Measurements from ENCODE around the gene ATG16L1.

DNA sequence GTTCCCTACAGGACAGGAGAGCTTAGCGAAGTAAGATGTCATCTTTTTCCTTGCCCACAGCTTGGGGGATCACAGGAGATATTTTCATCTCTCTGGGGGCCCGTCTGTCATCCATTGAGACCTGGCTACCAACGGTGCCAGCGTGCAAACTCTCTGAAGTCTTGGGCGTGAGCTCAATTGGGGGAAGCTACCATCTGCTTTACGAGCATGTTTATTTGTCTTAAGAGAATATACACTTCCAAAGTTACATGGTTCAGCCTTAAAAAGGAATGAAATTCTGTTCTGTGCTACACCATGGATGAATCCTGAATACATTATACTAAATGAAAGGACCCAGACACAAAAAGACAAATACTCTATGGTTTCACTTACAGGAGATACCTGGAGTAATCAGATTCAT, 69.7 kb downstream of the ATG16L1 start:
- TF ChIP-seq, protein P1, sequence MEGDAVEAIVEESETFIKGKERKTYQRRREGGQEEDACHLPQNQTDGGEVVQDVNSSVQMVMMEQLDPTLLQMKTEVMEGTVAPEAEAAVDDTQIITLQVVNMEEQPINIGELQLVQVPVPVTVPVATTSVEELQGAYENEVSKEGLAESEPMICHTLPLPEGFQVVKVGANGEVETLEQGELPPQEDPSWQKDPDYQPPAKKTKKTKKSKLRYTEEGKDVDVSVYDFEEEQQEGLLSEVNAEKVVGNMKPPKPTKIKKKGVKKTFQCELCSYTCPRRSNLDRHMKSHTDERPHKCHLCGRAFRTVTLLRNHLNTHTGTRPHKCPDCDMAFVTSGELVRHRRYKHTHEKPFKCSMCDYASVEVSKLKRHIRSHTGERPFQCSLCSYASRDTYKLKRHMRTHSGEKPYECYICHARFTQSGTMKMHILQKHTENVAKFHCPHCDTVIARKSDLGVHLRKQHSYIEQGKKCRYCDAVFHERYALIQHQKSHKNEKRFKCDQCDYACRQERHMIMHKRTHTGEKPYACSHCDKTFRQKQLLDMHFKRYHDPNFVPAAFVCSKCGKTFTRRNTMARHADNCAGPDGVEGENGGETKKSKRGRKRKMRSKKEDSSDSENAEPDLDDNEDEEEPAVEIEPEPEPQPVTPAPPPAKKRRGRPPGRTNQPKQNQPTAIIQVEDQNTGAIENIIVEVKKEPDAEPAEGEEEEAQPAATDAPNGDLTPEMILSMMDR (IDR thresholded peaks at IDR 0.05): no peak
- no peak for TF ChIP-seq POLR2A (IDR thresholded peaks at IDR 0.05)

All from heart left ventricle (tissue), 13 donors.